ENCODE results near the gene ARSG.
"Not testable (repeated sequence)": the region's sequence is repeated elsewhere in the genome, so short reads cannot be mapped to it uniquely, and the experiment has no call there.

The ARSG gene

GRCh38 chr17:68249354-68249765 lies 41.9 kb upstream of the ARSG start:
- no peak for TF ChIP-seq CTCF (IDR thresholded peaks at IDR 0.05; ENCODE audit: control insufficient read depth, insufficient read depth, low read depth, low read length, missing control alignments)
- no peak for DNase-seq (ENCODE audit: low read depth)
- no peak overlapping the region for H3K4me3 ChIP-seq (ENCODE audit: control insufficient read depth, low read depth, low read length)

GRCh38 chr17:68253426-68253825 lies 37.9 kb upstream of the ARSG start:
- DNase-seq (ENCODE audit: low read depth); H3K4me3 ChIP-seq (ENCODE audit: control insufficient read depth, low read depth, low read length): not testable (repeated sequence)

GRCh38 chr17:68255151-68255550 lies 36.1 kb upstream of the ARSG start:
- no peak overlapping the region for H3K4me3 ChIP-seq (ENCODE audit: control insufficient read depth, low read depth, low read length)
- no peak for DNase-seq (ENCODE audit: low read depth)
- no peak for TF ChIP-seq CTCF (IDR thresholded peaks at IDR 0.05; ENCODE audit: control insufficient read depth, insufficient read depth, low read depth, low read length, missing control alignments)

GRCh38 chr17:68255731-68256538 lies 35.4 kb upstream of the ARSG start:
- no peak overlapping the region for H3K4me3 ChIP-seq (ENCODE audit: control insufficient read depth, low read depth, low read length)
- no peak for TF ChIP-seq CTCF (IDR thresholded peaks at IDR 0.05; ENCODE audit: control insufficient read depth, insufficient read depth, low read depth, low read length, missing control alignments)
- DNase-seq (ENCODE audit: low read depth): no peak

- DNase-seq (ENCODE audit: low read depth); H3K4me3 ChIP-seq (ENCODE audit: control insufficient read depth, low read depth, low read length): not testable (repeated sequence)
Measured at GRCh38 chr17:68256701-68257100, 34.6 kb upstream of the ARSG start.

- no peak for DNase-seq (ENCODE audit: low read depth)
- no peak for TF ChIP-seq CTCF (IDR thresholded peaks at IDR 0.05; ENCODE audit: control insufficient read depth, insufficient read depth, low read depth, low read length, missing control alignments)
- H3K4me3 ChIP-seq (ENCODE audit: control insufficient read depth, low read depth, low read length): no peak overlapping the region
Measured at GRCh38 chr17:68257934-68258333, 33.4 kb upstream of the ARSG start.

- not testable (repeated sequence) for H3K4me3 ChIP-seq (ENCODE audit: control insufficient read depth, low read depth, low read length); DNase-seq (ENCODE audit: low read depth)
Measured at GRCh38 chr17:68258890-68259647, 32.2 kb upstream of the ARSG start.

- DNase-seq (ENCODE audit: low read depth); H3K4me3 ChIP-seq (ENCODE audit: control insufficient read depth, low read depth, low read length): not testable (repeated sequence)
Measured at GRCh38 chr17:68259648-68259951, 31.7 kb upstream of the ARSG start.

Data from AG09309 (cell line).